NCI-H2227 treated with DMSO at 0.1 percent for 48 hours (cell line): ENCODE data around the gene MICAL2.

Experiments used
- DNase-seq: peaks from one replicate; lab custom pipeline; 2025; lab: John Stamatoyannopoulos, UW

MICAL2 gene

GRCh38 chr11:12099132-12099873 lies 11.1 kb upstream of the MICAL2 start:
- DNase-seq = no peak

DNA sequence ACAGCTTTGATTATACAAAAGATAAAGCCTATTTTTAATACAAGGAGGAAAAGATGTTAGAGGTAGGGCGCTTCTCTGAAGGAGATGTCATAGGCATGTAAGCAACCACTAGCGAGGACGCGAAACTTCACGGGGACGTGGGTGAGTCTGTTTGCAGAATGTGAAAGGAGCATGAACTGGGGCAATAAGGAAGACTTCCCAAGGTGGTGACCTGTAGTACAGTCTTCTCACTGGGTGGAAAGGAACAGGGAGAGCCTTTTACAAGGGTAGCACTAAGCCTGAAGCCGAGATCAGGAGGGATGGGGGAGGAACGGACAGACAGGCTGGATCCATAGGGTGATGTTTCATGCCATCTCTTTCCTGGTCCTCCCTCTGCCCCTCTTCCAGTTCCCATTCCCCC lies 10.0 kb upstream of the MICAL2 start:
- no peak for DNase-seq

GRCh38 chr11:12100841-12101242 lies 9.5 kb upstream of the MICAL2 start:
- DNase-seq = no peak

DNA sequence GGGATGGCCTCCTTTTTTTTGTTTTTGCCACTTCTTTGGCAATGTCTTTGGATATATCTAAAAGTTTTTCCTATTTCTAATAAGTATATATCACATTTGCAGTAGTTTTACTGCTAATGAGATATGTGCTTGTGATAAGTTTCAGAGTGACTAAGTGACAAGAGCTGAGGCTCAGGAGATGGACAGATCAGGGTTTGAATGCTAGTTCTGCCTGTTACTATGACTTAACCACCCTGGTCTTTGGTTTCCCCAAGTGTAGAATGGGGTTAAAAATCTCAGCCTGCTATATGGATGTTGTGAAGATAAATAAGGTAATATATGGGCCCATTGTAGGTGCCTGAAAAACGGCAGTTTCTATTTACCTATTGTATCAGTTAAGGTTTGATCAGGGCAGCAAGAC lies 9.1 kb upstream of the MICAL2 start:
- no peak for DNase-seq

DNA sequence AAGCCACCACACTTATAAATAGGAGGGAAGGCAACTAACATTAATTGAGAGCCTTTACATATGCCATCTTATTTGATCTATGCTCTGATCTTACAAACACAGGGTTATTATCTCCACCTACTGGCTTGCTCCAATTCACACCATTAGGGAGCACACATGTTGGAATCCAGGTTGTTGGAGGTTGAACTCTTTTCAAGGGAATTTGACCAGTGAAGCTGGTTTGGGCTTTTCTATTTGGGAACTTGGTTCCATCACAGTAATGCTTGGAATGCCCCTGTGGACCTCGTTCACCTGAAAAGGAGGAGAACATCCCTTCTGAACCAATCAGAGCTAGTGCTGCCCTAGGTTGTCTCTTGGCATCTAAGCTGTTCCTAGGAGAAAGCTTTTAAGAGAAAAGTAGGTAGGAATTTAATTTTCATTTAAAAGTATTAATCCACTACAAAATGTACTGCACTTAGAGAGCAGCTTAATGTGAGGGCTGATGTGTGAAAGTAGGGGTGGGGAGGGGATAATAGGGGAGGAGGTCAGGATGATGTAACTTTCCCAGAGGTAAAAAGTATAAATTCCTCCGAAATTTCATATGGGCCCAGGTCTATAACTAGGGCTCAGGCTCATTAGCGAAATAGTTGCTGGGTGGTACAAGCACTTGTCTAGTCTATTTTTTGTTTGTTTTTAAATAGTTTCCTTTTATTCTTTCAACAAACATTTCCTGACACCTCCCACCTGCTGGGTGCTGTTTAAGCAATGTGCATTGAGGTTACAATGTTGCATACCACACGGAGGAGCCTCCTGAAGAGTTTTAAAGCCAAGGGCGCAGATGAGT lies 7.6 kb upstream of the MICAL2 start:
- DNase-seq = no peak

DNA sequence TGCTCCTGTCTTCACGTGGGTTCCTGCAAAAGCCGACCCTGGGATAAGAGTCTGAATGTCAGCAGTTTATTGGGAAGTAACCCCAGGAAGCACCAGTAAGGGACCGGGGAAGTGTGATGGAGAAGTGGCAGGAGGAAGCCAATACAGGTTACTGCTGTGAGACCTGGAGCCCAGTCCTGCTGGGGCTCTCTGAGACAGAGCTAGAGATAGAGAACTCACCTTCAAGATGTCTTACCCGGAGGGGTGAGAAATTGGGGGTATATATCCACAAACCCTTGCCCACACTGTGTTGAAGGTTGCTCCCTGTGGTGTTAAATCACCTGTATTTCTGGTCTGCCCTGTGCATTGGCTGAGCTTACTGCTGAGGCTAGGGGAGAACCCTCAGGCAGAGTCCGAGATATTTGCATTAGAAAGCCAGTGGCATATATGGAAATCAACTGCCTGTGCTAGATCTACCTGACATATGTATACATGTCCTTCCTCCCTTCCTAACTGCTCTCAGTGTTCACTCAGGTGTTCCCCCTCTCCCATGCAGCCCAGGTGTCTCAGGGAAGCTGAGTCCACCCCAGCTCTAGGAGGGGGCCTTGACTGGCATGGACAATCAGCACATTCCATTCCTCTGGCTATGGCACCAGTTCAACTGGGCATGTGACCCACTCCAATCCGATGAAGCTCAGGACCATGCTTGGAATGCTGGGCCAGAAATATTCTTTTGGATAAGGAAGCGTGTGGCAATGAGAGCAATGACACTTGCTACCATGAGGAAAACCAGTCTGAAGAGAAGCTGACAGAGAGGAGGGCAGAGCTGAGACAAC lies 6.8 kb upstream of the MICAL2 start:
- no peak for DNase-seq

DNA sequence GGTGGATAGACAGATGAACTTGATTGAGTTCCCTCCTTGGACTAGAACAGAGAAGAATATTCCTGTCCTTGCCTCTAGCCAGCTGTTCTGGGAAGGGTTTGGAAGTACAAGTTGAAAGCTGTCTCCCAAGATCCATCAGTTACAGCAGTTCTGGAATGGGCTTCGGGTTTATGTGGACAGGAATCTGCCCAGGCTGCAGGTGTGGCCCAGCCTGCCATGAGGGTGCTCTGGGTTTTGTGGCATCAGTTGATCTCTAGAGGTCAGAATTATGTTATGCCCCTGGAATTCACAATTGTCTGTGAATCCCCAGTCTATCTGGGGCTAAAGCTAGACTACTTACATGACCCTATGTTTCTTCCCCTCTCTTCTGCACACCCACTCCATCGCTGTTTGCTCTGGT lies 4.9 kb upstream of the MICAL2 start:
- no peak for DNase-seq

GRCh38 chr11:12106101-12106500 lies 4.3 kb upstream of the MICAL2 start:
- DNase-seq = no peak

GRCh38 chr11:12106501-12106900 lies 3.9 kb upstream of the MICAL2 start:
- DNase-seq = peak; percentile 13

DNA sequence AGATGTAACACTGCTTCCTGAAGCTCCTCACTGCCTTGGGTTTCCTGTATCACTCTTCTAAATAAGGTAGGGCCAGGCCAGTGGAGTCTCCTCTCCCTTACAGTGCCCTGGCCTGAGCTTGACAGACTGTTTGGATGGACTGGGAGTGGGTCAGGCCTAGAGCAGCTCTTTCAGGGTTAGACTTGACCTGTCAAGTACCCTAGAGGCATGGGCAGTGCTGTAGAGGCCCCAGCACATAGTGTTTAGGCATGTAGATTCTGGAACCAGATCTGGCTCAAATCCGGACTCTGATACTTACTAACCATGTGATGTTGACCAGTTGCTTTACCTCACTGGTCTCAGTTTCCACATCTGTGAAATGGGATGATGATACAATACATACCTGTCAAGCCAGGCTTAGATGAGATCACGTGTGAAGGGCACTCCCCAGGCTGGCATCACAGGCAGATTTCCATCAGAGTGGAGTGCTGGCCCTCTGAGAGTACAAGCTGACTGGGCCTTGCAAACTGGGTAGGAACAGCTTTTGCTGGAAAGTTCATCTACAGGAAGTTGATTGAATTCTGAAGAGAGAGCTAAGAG lies 1.4 kb upstream of the MICAL2 start:
- DNase-seq = no peak

- no peak for DNase-seq
Measured at GRCh38 chr11:12109591-12110196, 696 bp upstream of the MICAL2 start.

DNA sequence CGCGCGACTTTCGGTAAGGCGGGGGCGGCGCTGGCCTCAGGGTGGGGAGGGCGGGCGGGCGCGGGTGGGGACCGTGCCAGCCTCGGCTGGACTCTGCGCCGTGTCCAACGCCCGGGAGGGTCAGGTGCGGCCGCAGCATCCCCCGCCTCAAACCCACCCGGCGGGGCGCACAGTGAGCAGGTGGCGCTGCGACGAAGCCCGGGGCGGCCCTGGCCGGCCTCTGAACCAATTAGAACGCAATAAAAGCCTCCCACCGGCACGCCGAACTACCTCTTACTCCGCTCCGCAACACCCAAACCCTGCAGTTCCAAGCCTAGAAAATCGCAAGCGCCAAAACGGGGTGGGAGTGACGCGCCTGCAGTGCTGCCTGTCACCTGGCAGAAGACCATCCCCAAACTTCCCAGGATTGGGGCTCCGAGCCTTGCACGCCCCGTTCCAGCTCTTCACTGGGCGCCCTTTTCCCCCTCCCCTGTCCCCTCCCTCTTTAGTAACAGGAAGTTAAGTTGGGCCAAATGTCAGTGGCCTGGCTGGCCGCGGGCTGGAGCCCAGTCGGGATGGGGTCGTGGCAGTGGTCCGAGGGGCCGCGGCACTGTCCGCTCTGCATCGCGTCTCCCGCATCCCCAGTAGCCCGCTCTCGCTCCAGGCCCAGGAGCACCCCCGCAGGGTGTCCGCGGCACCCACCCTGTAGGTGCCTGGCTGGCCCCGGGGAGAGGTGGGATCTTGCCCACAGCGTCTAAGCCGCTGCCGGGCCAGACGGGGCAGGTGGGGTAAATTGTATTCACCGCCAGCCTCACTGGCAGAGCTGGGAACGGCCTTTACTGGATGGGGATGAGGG lies 541 bp downstream of the MICAL2 start:
- DNase-seq = no peak

- DNase-seq = no peak
Measured at GRCh38 chr11:12111549-12112520, 1.4 kb downstream of the MICAL2 start.

DNA sequence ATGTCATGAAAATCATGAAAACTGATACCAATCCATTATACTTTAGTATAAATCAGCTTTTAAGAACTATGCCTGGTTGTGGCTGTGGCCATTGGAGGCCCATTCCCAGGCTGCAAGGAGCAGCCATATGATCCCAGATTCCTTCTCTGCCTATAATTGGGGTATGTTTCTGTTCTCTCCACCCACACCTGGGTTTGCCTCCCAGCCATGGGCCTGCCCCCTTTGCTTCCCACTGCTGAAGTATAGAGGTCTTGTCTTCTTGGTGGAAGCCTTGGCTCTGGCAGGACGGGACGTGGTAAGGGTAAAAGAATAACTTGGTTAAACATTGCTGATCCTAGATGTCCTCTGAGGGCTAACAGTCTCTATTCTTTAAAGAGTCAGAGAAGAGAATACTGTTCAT lies 2.4 kb downstream of the MICAL2 start:
- no peak for DNase-seq

DNA sequence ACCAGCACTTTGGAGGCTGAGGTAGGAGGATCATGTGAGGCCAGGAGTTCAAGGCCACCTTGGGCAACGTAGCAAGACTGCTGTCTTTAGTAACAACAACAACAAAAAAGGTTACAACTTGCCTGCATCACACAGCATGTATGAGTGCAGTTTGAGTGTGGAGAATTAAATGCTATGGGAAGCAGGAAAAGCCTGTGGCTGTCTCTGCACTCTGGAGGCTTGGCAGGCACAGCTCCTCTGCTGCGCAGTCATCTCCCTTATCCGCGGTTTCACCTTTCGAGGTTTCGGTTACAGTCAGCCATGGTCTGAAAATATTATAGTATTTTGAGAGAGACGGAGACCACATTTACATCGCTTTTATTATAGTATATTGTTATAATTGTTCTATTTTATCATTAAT lies 2.9 kb downstream of the MICAL2 start:
- DNase-seq = no peak

GRCh38 chr11:12114193-12115033 lies 4.0 kb downstream of the MICAL2 start:
- no peak for DNase-seq

DNA sequence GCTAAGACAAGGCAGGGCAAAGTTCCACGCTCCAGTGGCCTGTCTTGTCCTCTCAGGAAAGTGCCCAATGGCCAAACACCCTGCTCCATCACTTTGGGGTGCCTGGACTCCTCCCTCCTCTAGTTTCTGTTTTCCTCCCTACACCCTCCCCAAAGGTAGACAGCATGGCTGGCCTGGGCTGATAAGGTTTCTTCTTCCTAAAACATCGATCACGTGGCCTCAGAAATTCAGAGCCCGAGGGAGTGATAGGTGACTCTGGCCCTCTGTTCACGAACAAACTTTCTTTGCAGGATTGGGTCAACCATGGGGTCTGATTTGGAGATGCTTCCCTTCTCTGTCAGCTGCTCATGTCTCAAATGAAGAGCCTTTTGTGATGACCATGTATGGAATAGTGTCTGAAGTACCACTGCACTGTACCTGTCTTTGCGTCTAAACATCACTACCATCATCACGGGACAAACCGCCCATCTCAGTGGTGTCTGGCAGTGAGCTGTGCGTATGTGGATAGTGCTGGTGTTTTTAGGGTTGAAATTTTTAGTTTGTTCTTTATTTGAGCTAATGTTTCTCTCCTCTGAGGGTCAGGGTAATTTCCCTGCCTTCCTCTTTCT lies 6.1 kb downstream of the MICAL2 start:
- no peak for DNase-seq

DNA sequence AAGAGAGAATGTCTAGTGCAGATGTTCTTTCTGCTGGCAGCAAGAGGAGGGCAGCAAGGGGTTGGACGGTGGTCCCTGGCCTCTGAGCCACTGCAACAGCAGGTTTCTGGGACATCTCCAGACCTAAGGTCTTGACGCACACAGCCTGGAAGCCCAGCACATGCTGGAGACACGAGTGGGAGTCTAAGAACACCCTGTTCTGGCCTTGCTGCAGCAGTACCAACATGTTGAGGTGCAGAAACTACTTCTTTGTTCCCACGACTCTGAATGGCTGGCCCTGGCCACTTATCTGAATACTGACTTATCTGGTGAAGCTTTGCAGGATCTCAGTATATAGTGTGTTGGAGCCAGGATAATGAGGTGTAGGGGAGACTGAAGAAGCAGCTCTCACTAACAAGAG lies 6.8 kb downstream of the MICAL2 start:
- no peak for DNase-seq
